Endometrial microvascular endothelial cells (primary cell): ENCODE data around the gene HEXD. TPM values are rescaled to one million over a fixed set of nuclear protein-coding genes. Genes with fewer than 3 reads are reported as not detected.

Experiments
- in situ Hi-C: cut with HindIII; loops from 2 replicates; pipeline ENCODE4 v1.10.0; 2017; ENCODE audit warnings: low sequenced_read_pairs, low pct_unique_long_range_greater_than_20kb; ENCODE audit errors: inconsistent ontology term
- total RNA-seq: library from RNA; depleted of rRNA; stranded (reverse); fragments of >200 nt; gene quantifications from one replicate; pipeline ENCODE4 v1.2.3, GENCODE V29; 2015; ENCODE audit errors: inconsistent ontology term

The HEXD gene
- total RNA-seq, 1 donor from 2014 or later = 31.4 TPM

DNA sequence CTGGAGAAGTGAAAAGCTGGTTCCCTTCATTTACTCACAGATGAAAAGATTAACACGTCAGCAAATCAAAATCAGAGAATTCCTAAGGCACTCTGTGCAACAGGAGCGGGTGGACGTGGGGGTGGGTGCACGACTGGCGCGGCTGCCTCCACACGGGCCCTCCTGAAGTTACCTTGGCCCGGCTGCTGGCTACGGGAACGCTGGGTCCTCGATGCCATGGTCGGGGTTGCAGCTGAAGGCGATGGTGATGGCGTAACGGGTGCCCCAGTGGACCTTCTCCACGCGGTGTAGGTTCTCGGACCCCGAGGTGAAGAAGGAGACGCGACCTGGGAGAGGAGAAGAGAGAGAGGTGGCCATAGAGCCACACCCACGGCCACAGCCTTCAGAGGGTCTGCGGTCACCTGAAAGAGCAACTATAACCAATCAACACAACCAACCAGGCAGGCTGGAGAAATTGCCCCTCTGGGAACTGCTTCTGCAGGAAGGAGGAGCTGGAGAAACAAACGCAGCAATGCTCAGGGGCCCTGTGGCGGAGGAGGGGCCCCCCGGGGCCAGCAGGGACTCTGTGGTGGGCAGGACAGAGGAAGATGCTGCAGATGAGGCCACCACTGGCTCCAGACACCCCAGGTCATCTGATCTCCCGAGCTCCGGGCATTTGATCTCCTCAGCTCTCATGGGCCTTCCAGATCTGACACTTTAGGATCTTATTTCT lies 25.8 kb upstream of the HEXD start:
- in situ Hi-C loops = no loop called here

GRCh38 chr17:82392941-82393340 lies 25.2 kb upstream of the HEXD start:
- in situ Hi-C loops = no loop called here

- in situ Hi-C loops = no loop called here
Observed at GRCh38 chr17:82394278-82394677, 23.9 kb upstream of the HEXD start.

DNA sequence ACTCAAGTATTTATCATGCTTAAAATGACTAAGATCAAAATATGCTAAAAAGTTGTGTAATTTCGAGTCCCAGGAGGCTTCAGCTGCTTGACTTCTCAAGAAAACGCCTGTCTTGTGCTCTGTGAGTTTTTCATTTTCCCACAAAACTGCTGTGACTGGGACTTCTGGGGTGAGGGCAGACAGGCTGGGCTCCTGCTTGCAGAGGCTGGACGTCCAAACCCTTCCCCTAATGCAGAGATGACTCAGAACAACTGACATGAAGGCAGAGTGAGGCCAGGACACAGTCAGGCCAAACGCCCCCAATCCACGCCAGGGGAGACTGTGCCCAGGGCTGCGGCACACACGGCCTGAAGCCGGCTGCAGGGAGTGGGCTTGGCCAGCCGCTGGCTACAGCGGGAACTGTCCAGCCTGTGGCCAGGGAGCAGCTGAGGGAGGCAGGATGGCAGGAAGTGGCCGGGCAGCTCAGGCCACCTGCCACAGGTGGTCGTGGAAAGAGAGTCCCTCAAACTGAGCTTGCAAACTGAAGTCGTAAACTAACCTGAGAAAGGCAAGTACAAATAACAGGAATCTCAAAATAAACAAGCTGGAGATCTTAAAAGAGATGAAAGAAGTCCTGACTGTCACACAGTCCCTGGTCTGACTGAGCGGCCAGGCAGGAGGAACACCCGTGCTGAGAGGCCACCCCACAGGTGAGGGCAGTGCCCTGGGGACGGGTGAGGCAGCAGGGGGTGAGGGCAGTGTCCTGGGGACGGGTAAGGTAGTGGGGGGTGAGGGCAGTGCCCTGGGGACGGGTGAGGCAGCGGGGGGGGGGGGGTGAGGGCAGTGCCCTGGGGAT lies 21.3 kb upstream of the HEXD start:
- in situ Hi-C loops = no loop called here

GRCh38 chr17:82397449-82398335 lies 20.5 kb upstream of the HEXD start:
- in situ Hi-C loops = no loop called here

- in situ Hi-C loops = no loop called here
Observed at GRCh38 chr17:82399041-82399441, 19.1 kb upstream of the HEXD start.

GRCh38 chr17:82399601-82400101 lies 18.5 kb upstream of the HEXD start:
- in situ Hi-C loops = no loop called here

DNA sequence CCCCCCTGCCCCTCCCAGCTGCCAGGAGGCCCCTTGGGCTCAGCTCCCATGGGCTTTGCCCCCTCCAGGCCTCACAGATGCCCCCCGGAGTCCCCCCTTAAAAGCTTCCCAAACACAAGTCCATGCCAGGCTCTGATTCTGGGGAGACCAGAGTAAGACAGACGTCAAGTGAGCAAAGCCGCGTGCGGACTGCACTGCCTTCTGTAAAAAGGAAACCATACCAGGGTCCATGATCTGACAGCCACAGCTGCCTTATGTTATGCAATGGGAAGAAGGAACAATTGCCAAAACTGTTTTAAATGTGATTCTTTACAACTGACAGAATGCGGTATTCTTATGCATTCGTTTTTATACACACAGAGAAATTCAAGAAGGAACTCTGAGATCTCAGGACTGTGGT lies 17.9 kb upstream of the HEXD start:
- in situ Hi-C loops = no loop called here

- in situ Hi-C loops = no loop called here
Observed at GRCh38 chr17:82400830-82401229, 17.3 kb upstream of the HEXD start.

DNA sequence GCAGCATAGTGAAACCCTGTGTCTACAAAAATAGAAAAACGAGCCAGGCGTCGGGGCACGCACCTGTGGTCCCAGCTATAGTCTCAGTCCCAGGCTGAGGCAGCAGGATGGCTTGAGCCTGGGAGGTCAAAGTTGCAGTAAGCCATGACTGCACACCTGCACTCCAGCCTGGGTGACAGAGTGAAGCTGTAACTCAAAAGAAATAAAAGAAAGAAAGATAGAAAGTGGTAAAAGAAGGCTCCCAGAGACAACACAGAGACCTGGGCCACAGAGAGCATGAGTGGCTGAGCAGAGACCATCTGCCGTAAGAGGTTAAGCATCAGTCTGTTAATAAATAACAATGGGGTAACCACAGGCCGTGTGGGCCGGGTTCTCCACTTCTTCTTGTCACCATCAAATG lies 15.3 kb upstream of the HEXD start:
- in situ Hi-C loops = no loop called here

DNA sequence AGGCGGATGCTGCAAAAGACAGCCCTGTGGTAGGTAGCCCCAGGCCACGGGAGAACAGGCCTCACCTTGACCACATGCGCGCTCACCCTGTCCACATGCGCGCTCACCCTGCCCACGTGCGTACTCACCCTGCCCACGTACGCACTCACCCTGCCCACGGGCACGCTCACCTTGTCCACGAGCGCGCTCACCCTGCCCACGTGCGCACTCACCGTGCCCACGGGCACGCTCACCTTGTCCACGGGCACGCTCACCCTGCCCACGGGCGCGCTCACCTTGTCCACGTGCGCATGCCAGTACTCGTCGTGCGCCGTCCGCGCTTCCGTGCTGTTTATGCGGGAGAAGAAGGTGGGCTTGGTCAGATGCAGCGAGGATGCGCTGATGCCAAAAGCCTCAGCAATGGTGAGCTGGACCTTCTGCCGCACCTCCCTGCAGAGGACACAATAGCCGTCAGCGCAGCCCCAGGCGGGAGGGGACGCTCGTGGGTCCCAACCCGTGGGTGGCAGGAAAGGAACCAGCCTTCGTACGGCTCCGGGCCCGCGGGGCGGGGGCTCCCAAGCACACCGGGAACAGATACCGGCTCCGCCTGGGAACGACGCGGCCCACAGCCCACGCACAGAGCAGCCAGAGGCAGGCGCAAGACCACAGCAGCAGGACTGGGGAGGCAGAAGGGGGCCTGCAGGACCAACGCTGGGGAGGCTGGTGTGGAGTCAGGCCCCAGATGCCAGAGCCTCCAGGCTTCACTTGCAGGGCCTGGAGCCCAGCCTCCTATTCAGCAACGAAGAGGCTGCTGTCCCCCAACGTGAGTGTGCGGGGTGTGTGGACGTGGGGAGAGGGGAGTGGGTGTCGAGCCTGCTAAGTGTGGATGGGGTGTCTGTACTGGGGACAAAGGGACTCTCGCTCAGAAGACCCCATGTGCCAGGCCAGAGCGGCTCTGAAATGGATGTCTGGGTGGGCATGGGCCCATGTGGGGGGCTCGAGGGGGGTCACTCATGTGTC lies 14.2 kb upstream of the HEXD start:
- in situ Hi-C loops = no loop called here

- in situ Hi-C loops = no loop called here
Observed at GRCh38 chr17:82405051-82405450, 13.1 kb upstream of the HEXD start.

DNA sequence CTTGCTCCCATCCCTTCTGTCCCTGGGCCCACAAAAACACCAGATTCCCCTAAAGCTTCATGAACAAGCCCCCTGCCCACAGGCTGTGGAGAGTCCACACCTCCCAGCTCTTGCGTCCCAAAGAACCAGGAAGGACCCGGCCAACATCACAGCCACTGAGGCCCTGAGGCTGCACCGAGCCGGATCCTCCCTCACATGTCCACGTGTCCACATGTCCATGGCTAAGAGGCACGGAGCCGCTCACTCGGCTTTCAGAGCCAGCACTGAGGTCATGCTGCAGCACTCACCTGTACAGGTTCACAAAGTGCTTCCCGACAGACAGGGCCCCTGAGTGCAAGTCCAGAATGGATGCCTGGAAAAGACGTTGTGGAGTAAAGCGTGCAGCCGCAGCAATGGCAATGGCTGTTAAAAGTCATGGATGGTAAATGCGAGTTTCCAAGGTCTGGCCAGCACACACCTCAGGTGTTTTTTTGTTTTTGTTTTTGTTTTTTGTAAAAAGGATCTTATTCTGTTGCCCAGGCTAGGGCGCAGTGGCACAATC lies 11.9 kb upstream of the HEXD start:
- in situ Hi-C loops = no loop called here

DNA sequence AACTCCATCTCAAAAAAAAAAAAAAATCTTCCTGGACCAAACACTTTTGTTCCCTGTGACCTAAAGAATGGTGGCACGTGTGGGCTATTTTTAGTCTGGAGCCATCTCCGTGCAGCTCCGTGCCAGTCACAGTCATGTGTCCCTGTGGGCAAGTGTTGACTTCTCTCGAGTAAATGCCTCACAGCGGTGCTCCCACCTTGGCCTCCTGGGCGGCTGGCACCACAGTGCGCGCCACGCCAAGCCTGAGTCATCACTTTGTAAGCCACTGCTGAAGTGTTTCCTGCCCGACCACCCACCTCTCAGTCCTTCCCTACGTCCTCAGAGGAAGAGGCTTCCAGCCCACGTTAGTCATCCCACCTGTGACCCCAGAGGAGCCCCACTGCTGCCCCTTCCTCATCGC lies 10.9 kb upstream of the HEXD start:
- in situ Hi-C loops = no loop called here

DNA sequence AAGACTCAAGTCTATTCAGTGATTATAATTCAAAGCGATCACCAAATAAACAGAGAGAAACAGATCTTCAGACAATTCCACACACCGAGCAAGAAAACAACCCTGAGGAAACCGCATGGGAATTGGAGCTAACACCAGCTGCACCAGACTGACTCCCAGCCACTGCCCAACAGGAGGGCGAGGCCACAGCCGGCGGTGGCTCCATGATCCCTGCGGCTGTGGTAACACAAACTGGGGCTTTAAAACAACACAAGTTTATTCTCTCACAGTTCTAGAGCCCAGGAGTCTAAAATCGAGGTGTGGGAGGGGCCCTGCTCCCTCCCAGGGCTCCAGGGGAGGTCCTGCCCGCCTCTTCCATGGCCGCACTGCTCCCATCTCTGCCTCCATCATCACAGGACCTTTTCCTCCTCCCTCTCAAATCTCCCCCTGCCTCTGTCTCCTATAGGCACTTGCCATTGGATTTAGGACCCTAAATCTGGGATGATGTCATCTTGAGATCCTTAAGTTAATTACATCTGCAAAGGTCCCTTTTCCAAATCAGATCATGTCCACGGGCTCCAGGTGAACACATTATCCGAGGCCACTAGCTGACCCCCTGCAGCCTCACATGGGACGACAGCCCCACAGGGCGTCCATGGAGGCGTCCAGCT lies 9.7 kb upstream of the HEXD start:
- in situ Hi-C loops = no loop called here

GRCh38 chr17:82408938-82409318 lies 9.2 kb upstream of the HEXD start:
- in situ Hi-C loops = no loop called here

GRCh38 chr17:82410014-82410716 lies 8.0 kb upstream of the HEXD start:
- in situ Hi-C loops = loop anchor here (10.0 kb wide), 1 partner anchor 125 kb away; no protein-coding TSS in a partner anchor
